Posterior cingulate gyrus (tissue), 11 donors: ENCODE measurements around the gene SAE1.
"Not testable (repeated sequence)": the region's sequence is repeated elsewhere in the genome, so short reads cannot be mapped to it uniquely, and the experiment has no call there.

Experiments used
- DNase-seq, 10 donors: peaks; one replicate each; pipeline versions ENCODE4 v3.0.0 to v3.0.0-alpha.2; 2020 to 2021; ENCODE audit warnings: mixed read lengths in 3 of 10
- intact Hi-C: fragments of 100-400 bp; cut with DNase I; formaldehyde crosslinking; loops from one replicate; pipeline ENCODE4 v1.15.1; 2023

The SAE1 gene

DNA sequence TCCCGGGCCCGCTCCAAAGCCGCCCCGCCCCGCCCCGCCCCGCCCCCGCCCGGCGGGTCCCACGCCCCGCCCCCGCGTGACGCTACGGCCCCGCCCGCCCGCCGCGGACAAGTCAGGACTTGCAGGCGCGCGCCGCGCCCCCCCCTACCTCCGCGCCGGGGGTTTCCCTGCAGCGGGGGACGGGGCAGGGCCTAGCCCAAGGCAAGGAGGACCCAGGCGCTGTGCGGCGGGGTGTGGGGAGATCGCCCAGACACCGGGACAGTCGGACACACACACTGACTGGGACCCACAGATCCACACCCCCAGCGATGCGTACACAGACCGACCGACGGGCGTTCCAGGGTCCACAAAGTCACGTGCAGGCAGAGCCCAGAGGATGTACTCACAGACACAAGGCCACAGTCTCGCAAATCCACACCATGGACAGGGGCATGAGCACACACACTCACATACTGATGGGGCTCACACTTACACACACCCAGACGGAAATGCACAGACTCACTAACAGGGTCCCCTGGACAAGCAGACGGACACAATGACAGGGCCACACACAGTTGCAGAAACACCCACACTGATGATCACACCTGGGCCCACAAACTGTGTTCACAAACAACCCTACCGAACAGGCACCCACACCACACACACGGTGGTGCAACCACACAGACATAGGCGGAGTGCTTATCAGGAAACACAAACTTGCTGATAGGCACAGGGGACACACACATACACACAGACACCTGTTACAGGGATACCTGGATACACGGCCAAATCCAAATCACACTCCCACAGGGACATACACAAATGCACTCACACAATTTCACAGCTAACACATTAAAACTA, 100.8 kb downstream of the SAE1 start:
- DNase-seq, result peak; percentile 70 to 98 (median 86)
- intact Hi-C loops, result no loop called here

- intact Hi-C loops, result no loop called here
- DNase-seq, result no peak
Observed at GRCh38 chr19:47232422-47233211, 102.0 kb downstream of the SAE1 start.

GRCh38 chr19:47236072-47236675, 105.5 kb downstream of the SAE1 start:
- DNase-seq, result no peak
- intact Hi-C loops, result no loop called here

GRCh38 chr19:47239152-47239551, 108.5 kb downstream of the SAE1 start:
- peak in 1 of 10 donors; percentile 28 for DNase-seq
- intact Hi-C loops, result no loop called here

GRCh38 chr19:47239610-47240296, 109.1 kb downstream of the SAE1 start:
- peak; percentile 70 to 99 (median 93) for DNase-seq
- intact Hi-C loops, result no loop called here

GRCh38 chr19:47240556-47240955, 109.9 kb downstream of the SAE1 start:
- intact Hi-C loops, result no loop called here

DNA sequence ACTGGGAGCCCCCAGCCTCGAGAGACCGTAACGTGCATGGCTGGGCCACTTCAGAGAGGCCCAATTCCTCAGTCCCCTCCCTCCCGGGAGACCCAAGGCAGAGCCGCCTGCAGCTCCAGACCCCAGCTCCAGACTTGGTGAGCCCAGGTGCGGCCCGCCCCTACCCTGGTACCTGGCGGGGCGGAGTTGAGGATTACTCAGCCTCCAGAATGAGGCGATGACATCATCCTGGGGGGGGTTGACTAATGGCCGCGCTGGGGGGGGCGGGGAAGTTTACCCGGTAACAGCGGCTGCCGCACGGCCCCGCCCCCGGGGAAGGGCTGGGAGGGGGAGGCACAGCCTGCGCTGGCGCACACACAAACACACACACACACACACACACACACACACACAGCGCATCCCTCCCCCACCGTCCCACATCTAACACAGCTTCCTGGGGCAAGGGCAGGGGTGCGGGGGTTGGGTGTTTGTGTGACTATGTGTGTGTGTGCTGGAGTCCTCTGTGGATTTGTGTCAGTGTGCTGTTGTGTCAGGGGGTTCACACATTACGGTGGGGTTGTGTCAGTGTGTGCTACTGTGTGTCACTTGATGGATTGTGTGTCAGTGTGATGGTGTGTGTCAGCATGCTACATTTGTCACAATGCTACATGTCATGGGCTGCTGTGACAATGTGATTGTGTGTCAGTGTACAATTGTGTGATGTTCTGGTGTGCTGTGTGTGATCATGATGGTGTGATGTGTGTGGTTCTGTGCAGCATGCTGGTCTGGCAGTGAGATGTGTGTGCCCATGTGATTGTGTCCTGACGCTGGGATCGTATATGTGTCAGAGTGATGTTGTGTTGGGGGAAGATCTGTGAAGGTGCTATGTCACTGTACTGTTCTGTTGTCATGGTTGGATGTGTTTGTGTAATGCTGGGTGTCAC, 110.6 kb downstream of the SAE1 start:
- intact Hi-C loops, result no loop called here
- peak in 8 of 10 donors; percentile 44 to 93 (median 70) for DNase-seq

More at GRCh38 chr19:47240556-47240955, 109.9 kb downstream of the SAE1 start:
- no peak for DNase-seq

GRCh38 chr19:47241919-47242577, 111.4 kb downstream of the SAE1 start:
- intact Hi-C loops, result no loop called here
- DNase-seq, result no peak

GRCh38 chr19:47243364-47243775, 112.7 kb downstream of the SAE1 start:
- DNase-seq, result no peak
- intact Hi-C loops, result no loop called here

- DNase-seq, result peak; percentile 69 to 98 (median 82)
- intact Hi-C loops, result loop anchor here (1.0 kb wide), 2 partner anchors 34 to 95 kb away; no protein-coding TSS in a partner anchor
Observed at GRCh38 chr19:47243776-47244547, 113.3 kb downstream of the SAE1 start.

DNA sequence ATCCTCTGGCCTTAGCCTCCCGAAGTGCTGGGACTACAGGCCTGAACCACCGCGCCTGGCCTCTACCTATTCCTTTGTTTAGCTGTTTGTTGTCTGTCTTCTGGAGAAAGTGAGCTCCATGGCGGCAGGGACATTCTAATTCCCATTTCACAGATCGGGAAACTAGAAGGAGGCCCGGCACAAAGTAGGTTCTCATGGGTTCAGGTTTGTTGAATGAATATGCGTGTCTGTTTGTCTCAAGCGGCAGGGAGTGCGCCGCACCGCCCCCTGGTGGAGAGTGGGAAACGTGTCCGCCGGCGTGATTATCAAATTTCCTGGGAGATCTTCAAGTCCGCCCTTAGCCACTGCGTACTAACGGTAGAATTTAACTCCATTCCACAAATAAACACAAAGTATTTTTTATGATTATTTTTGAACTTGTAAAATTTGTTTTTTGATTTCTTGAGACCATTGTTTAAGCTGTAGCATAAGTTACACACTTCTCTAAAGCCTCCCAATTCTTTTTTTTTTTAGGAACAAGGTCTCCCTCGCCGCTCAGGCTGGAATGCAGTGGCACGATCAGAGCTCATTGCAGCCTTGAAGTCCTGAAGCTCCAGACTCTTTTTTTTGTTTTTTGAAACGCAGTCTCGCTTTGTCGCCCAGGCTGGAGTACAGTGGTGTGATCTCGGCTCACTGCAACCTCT, 116.8 kb downstream of the SAE1 start:
- intact Hi-C loops, result no loop called here
- DNase-seq, result peak in 9 of 10 donors; percentile 68 to 97 (median 81)

DNA sequence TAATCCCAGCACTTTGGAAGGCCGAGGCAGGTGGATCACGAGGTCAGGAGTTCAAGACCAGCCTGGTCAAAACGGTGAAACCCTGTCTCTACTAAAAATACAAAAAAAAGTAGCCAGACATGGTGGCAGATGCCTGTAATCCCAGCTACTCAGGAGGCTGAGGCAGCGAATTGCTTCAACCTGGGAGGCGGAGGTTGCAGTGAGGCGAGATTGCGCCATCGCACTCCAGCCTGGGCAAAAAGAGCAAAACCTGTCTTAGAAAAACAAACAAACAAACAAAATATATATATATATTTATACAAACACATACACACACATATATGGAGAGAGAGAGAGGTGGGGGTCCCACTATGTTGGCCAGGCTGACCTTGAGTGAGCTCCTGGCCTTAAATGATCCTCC, 122.4 kb downstream of the SAE1 start:
- intact Hi-C loops, DNase-seq: not testable (repeated sequence)

- intact Hi-C loops, result no loop called here
- no peak for DNase-seq
Observed at GRCh38 chr19:47253467-47253881, 122.8 kb downstream of the SAE1 start.

GRCh38 chr19:47253970-47254369, 123.3 kb downstream of the SAE1 start:
- intact Hi-C loops, result no loop called here
- DNase-seq, result no peak

DNA sequence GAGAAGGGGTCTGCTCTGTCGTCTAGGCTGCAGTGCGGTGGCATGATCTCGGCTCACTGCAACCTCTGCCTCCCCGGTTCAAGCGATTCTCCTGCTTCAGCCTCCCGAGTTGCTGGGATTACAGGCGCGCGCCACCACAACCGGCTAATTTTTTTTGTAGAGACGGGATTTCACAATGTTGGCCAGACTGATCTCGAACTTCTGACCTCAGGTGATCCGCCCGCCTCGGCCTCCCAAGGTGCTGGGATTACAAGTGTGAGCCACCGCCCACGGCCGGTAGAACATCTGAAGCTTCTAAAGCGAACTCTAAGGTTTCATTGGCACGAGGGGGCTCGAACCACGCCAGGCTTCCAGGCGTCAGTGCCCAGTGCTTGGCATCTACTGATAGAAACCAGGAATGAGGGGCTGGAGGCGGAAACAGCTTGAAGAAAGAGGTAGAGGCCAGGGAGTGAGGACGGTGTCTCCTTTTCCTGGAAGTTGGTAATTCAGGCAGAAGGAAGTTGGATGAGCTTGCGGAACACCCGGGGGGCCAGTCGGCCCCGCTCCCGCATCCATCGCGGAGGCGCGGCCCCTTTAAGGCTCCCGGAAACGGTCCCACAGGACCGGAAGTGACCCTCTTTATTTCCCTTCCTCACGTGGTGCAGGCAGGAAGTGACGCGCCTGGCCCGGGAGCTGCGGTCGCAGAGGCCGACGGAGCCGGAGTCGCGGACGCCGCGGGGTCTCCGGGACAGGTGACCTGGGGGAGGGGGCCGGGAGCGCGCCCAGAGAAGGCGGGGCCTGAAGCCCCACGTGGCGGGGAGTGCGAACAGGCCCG, 125.5 kb downstream of the SAE1 start, which contains the start of gene CCDC9:
Gene CCDC9, plus strand, starts transcription at position 647 of the 814 bp plus-strand sequence. CDS start 1,876 bp downstream, outside the sequence.
- peak; percentile 93 to 99 (median 96) for DNase-seq
- intact Hi-C loops, result loop anchor here (2.0 kb wide), 1 partner anchor 17 kb away; no protein-coding TSS in a partner anchor
